VCaP (cell line): ENCODE results near the gene LDB3.

Experiments used
- H3K27ac ChIP-seq: fragments of 450-650 bp; 2 replicates; pipeline ENCODE4 v1.5.1; 2017
- TF ChIP-seq, protein P1 (sequence below): fragments of 450-650 bp; conservative IDR thresholded peaks from 2 replicates; pipeline ENCODE4 v1.5.1; 2017; ENCODE audit warnings: mild to moderate bottlenecking, moderate library complexity

The LDB3 gene

DNA sequence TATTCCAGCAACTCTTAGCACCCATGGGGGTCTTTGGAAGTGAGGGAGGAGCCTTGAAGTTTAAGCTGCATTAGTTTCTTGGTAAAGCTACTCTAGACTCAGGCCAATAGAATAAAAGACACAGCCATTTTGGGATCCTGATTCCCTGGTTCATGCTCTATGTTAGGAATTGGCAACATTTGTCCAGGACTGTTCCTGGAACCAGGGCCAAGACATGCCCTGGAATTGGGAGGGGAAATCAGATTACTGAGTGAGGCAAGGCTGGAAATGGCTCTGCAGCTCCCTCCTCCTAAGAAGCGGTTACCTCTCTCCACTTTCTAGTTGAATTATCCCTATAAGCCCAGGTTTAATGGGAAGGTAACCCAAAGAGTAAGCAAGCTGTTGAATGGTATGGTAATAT, 73.9 kb downstream of the LDB3 start:
- TF ChIP-seq, protein P1, sequence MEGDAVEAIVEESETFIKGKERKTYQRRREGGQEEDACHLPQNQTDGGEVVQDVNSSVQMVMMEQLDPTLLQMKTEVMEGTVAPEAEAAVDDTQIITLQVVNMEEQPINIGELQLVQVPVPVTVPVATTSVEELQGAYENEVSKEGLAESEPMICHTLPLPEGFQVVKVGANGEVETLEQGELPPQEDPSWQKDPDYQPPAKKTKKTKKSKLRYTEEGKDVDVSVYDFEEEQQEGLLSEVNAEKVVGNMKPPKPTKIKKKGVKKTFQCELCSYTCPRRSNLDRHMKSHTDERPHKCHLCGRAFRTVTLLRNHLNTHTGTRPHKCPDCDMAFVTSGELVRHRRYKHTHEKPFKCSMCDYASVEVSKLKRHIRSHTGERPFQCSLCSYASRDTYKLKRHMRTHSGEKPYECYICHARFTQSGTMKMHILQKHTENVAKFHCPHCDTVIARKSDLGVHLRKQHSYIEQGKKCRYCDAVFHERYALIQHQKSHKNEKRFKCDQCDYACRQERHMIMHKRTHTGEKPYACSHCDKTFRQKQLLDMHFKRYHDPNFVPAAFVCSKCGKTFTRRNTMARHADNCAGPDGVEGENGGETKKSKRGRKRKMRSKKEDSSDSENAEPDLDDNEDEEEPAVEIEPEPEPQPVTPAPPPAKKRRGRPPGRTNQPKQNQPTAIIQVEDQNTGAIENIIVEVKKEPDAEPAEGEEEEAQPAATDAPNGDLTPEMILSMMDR, result no peak
- no peak overlapping the region for H3K27ac ChIP-seq

DNA sequence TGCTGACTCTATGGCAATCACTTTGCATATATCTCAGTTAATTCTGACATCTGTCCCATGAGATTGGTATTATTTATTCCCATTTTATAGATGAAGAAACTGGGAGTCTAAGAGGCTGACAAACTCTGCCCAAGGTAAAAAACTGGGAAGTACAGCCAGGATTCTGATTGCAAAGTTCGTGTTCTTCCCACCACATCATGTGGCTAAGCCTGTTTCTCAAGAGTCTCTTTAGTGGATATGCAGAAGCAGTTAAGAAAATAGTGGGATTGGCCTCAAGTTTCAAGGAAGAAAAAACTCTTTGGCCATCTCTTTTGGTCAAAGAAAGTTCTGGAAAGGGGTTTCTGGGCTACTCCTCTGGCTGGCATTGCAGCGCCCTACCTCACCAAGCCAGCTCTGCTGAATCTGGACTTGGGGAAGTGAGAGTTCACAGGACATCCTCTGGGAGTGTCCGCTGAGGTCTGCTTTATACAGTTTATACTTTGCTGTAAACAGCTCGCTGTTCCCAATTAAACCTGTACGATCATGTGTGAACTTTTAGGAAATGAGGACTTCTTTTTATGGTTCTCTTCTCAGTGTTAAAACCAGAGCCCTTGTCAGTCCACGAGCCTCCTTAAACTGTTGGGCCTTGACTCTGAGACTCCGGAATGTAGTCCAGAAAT, 75.9 kb downstream of the LDB3 start:
- TF ChIP-seq, protein P1, result no peak
- H3K27ac ChIP-seq, result peak overlapping the region; percentile 59

DNA sequence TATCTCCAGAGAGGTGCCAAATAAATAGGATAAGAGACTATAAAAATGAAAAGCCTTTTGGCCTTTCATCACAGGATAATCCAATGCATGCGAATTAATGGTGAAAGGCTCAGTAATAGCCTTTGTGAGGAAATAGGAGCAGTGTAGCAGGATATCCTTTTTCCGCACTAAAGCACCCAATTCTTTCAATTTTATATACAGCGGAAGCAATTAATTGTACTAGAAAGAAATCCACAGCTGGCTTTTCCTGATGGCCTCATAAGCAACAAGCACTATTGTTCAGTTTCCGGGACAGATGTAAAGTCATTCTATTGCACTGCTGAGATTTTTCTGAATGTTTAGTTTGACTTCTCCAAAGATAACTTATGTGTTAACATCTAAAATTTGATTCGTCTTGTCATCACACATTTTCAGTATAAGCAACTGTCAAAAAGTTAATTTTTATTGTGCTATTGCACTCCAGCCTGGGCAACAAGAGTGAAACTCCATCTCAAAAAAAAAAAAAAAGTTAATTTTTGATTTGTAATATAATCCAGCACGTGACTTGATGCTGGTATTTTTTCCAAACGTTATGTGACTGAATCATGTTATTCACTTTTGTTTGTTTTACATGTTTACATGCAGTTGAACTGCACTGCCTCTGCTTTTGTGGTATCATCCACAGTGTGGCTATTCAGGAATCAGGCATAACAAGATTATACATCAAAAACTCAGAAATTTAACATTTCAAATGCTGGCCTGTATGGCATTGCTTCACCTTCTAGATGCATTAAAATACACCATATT, 79.7 kb downstream of the LDB3 start:
- H3K27ac ChIP-seq, result peak overlapping the region; percentile 40
- TF ChIP-seq, protein P1, result no peak

DNA sequence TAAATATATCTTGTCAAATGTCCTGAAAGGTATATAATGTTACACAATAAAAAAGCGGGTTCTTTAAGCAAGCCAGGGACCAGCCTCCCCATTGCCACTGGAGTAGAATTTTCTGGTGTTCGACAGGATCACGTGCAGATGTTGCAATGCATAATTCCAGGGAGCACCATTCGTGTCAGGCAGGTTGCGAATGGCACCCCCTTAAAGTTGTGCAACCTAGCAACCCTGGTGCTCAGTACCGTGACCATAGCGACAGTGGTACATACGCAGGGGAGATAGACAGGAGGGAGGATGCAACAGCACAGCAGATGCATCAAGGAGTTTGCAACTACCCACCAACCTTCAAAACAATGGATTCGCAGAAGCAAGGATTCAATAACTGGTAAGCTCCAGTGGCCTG, 81.5 kb downstream of the LDB3 start:
- TF ChIP-seq, protein P1, result no peak
- no peak overlapping the region for H3K27ac ChIP-seq

DNA sequence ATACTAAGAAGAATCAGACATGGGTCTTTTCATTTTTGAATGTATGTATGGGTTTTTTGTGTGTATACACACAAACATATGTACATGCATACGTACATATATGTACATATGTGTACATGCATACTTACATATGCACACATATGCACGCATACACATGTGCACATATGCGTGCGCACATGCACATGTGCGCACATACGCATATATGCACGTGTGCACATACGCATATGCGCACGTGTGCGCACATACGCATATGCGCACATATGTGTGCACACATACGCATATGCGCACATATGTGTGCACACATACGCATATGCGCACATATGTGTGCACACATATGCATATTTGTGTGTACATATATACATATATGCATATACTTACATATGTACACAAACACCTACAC, 83.2 kb downstream of the LDB3 start:
- TF ChIP-seq, protein P1, result no peak
- no peak overlapping the region for H3K27ac ChIP-seq

DNA sequence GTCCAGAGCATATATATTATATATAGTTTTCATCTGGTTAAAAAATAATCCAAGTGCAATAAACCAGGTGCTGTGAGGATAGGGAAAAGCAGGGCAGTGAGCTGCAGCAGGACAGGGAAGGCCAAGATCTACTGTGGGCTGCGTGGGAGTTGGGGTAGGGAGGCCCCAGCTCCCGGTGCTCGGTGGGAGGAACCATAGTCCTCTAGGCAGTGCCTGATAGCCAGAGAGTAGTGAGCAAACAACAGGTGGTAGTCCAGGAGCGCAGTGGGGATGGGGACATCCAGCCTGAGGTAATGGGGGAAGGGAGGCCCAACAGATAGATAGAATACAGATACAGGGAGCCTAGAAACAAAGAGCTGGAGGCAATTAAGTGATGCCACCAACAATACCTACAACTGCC, 84.0 kb downstream of the LDB3 start:
- H3K27ac ChIP-seq, result no peak overlapping the region
- TF ChIP-seq, protein P1, result no peak

DNA sequence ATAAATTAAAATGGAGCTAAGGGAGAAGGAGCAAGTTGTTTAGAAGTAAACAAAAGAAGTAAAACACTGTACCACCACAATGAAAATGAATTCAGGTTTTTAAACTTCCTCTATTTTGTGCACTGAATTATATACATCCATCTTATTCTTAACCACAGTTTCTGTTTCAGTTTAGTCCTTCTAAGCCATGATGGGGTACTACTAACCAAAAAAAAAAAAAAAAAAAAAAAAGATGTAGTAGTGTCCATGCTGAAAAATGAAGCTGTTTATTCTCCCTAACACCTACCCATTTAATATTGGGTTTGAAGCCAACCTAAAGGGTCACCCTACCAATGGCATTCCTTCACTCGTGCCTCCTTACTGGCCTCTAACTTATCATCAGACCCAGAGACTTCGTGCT, 84.7 kb downstream of the LDB3 start:
- TF ChIP-seq, protein P1, result no peak

More for the DNA sequence above, 84.7 kb downstream of the LDB3 start:
- H3K27ac ChIP-seq, result no peak overlapping the region
